Endodermal cell (in vitro differentiated cells): ENCODE measurements around the gene GPR34. TPM values are rescaled to one million over a fixed set of nuclear protein-coding genes. Genes with fewer than 3 reads are reported as not detected.

Experiments used
- DNase-seq: peaks from one replicate; pipeline ENCODE4 v3.0.0-alpha.2; 2017
- H3K27ac ChIP-seq: 2 replicates; pipeline ENCODE4 v1.5.1; 2013; ENCODE audit warnings: mild to moderate bottlenecking, low read depth, low read length, moderate library complexity
- H3K27me3 ChIP-seq: 2 replicates; pipeline ENCODE4 v1.6.1; 2013; ENCODE audit warnings: mild to moderate bottlenecking, low read length, moderate library complexity; ENCODE audit not compliant: insufficient read depth, control insufficient read depth, poor library complexity, severe bottlenecking
- H3K36me3 ChIP-seq: 2 replicates; pipeline ENCODE4 v1.7.0; 2013; ENCODE audit warnings: mild to moderate bottlenecking, low read length, moderate library complexity; ENCODE audit not compliant: control insufficient read depth, insufficient read depth
- H3K4me1 ChIP-seq: one replicate; pipeline ENCODE4 v1.7.0; 2013; ENCODE audit warnings: low read length; ENCODE audit not compliant: control insufficient read depth, insufficient read depth
- H3K4me3 ChIP-seq: 2 replicates; pipeline ENCODE4 v1.5.1; 2013; ENCODE audit warnings: mild to moderate bottlenecking, low read length, moderate library complexity
- H3K9ac ChIP-seq: 2 replicates; pipeline ENCODE4 v1.6.1; 2013; ENCODE audit warnings: mild to moderate bottlenecking, low read length, moderate library complexity; ENCODE audit not compliant: poor library complexity, severe bottlenecking; ENCODE audit errors: extremely low read depth
- H3K9me3 ChIP-seq: 2 replicates; pipeline ENCODE4 v1.6.1; 2013; ENCODE audit warnings: mild to moderate bottlenecking, low read length, moderate library complexity; ENCODE audit not compliant: control insufficient read depth
- H3K27ac Mint-ChIP-seq: 2 replicates; pipeline ENCODE4 v1.8.0; 2020; ENCODE audit warnings: mixed read lengths
- H3K27me3 Mint-ChIP-seq: 2 replicates; pipeline ENCODE4 v1.8.0; 2021; ENCODE audit warnings: mild to moderate bottlenecking, mixed read lengths; ENCODE audit not compliant: insufficient read depth
- H3K36me3 Mint-ChIP-seq: 2 replicates; pipeline ENCODE4 v1.8.0; 2020; ENCODE audit warnings: low read depth, mixed read lengths
- H3K4me1 Mint-ChIP-seq: 2 replicates; pipeline ENCODE4 v1.8.0; 2020; ENCODE audit warnings: mixed read lengths
- H3K4me3 Mint-ChIP-seq: 2 replicates; pipeline ENCODE4 v1.8.0; 2020; ENCODE audit warnings: mild to moderate bottlenecking, moderate library complexity, mixed read lengths
- H3K9me3 Mint-ChIP-seq: 2 replicates; pipeline ENCODE4 v1.8.0; 2020; ENCODE audit warnings: mild to moderate bottlenecking, mixed read lengths
- CTCF ChIP-seq: fragments of 200-600 bp; sonication (generic); conservative IDR thresholded peaks from 2 replicates; pipeline ENCODE4 v1.5.0; 2021; ENCODE audit warnings: antibody characterized with exemption, mild to moderate bottlenecking
- WGBS, 2 experiments: methylation state at CpG; one replicate each; pipeline versions ENCODE4 v1.1.5 to v1.1.7; 2013; ENCODE audit warnings: missing lambda C conversion rate in 2 of 2, mixed read lengths in 1 of 2; ENCODE audit not compliant: insufficient coverage in 1 of 2, insufficient read length in 1 of 2; 5-methylcytosine and 5-hydroxymethylcytosine counted together
- total RNA-seq, 2 donors: library from RNA; stranded (reverse); fragmentation: NEBNext Ultra II Directional in 1 of 2; extraction: Animal tissue kit (Norgen Biotek cat#: 25700) in 1 of 2; gene quantifications; 2 replicates in 1 of 2; 3 replicates in 1 of 2; pipeline ENCODE4 v1.2.1, GENCODE V29; 2021

GPR34 gene
- total RNA-seq, 2 donors from 2014 or later = not detected

- no peak for DNase-seq
- Histone ChIP-seq H3K4me3 (no peak overlapping the region), H3K9me3 (no peaks in the 10 kb centered on the region), H3K4me1 (no peaks in the 10 kb centered on the region), H3K27me3 (no peaks in the 10 kb centered on the region), H3K9ac (no peak overlapping the region), H3K27ac (no peak overlapping the region), H3K36me3 (no peaks in the 10 kb centered on the region)
- Mint-ChIP-seq H3K4me1 (no peaks in the 10 kb centered on the region), H3K27ac (no peak overlapping the region), H3K27me3 (no peaks in the 10 kb centered on the region), H3K4me3 (no peak overlapping the region), H3K36me3 (no peaks in the 10 kb centered on the region), H3K9me3 (peaks cover 22% of the 10 kb centered on the region)
- 92% methylated on average over 2 of the region's 2 CpGs; no CpG with 5 or more reads in 1 of the 2 experiments for WGBS, 2 experiments
- TF ChIP-seq CTCF = no peak
Measured at GRCh38 chrX:41730081-41730480, 41.3 kb downstream of the GPR34 start.

- Mint-ChIP-seq H3K9me3 (peaks cover 31% of the 10 kb centered on the region), H3K4me1 (no peaks in the 10 kb centered on the region), H3K27ac (no peak overlapping the region), H3K27me3 (no peaks in the 10 kb centered on the region), H3K36me3 (no peaks in the 10 kb centered on the region), H3K4me3 (no peak overlapping the region)
- Histone ChIP-seq H3K27ac (no peak overlapping the region), H3K4me1 (no peaks in the 10 kb centered on the region), H3K36me3 (no peaks in the 10 kb centered on the region), H3K9ac (no peak overlapping the region), H3K9me3 (no peaks in the 10 kb centered on the region), H3K4me3 (no peak overlapping the region), H3K27me3 (no peaks in the 10 kb centered on the region)
- WGBS, 2 experiments = 90% methylated on average over 2 of the region's 2 CpGs; no CpG with 5 or more reads in 1 of the 2 experiments
- no peak for DNase-seq
- no peak for TF ChIP-seq CTCF
Measured at GRCh38 chrX:41732260-41732659, 43.5 kb downstream of the GPR34 start.

GRCh38 chrX:41733939-41734338 lies 45.2 kb downstream of the GPR34 start:
- H3K4me1 ChIP-seq = no peaks in the 10 kb centered on the region
- Mint-ChIP-seq H3K9me3 (peaks cover 34% of the 10 kb centered on the region), H3K27me3 (no peaks in the 10 kb centered on the region), H3K36me3 (no peaks in the 10 kb centered on the region), H3K27ac (no peak overlapping the region), H3K4me1 (no peaks in the 10 kb centered on the region), H3K4me3 (no peak overlapping the region)
- H3K27me3 ChIP-seq = no peaks in the 10 kb centered on the region
- 83 to 100% methylated on average over 1 of the region's 1 CpG for WGBS, 2 experiments
- no peak overlapping the region for H3K9ac ChIP-seq
- no peaks in the 10 kb centered on the region for H3K36me3 ChIP-seq
- H3K4me3 ChIP-seq = no peak overlapping the region
- TF ChIP-seq CTCF = no peak
- no peaks in the 10 kb centered on the region for H3K9me3 ChIP-seq
- H3K27ac ChIP-seq = no peak overlapping the region
- DNase-seq = no peak
